GM11168 (cell line): ENCODE results near the gene KANK2.
"Not testable (repeated sequence)": the region's sequence is repeated elsewhere in the genome, so short reads cannot be mapped to it uniquely, and the experiment has no call there.

ENCODE experiments used
- in situ Hi-C: fragments of 300-500 bp; cut with MboI; formaldehyde crosslinking; loops from one replicate; pipeline ENCODE4 v1.12.0; 2022; ENCODE audit warnings: low sequenced_read_pairs; ENCODE audit not compliant: unreplicated experiment

The KANK2 gene

DNA sequence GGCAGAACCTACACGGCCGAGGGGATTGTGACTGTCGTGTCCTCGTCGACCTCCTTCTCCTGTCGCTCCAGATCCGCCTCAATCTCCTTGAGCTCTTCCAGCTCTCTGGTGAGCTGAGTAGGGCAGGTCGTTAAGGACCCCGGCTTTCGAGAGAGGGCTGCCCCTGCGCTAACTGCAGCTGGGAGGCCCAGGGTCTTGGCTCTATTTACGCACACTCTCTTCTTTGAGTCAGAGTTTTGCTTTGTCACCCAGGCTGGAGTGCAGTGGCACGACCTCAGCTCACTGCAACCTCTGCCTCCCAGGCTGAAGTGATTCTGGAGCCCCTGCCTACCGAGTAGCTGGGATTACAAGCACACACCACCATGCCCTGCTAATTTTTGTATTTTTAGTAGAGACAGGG is 49.3 kb downstream of the KANK2 start:
- in situ Hi-C loops = loop anchor here (5.0 kb wide), 1 partner anchor 54 kb away; no protein-coding TSS in a partner anchor

DNA sequence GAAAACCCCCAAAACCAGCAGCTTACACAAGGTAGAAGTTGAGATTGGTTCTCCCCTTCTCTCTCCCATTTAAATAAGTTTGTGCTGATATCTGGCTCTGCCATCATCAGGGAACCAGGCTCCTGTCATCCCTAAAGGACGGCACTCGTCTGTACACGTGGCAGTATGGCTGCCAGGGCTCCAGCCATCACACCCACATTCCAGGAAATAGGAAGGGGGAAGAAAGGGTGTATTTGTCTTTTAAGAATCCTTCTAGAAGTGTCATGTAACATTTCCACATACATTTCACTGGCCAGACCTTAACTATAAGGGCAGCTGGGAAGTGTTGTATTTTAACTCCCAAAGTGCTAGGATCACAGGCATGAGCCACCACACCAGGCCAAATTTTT is 51.8 kb downstream of the KANK2 start:
- in situ Hi-C loops = loop anchor here (5.0 kb wide), 1 partner anchor 57 kb away; no protein-coding TSS in a partner anchor

GRCh38 chr19:11142528-11143171 is 54.7 kb downstream of the KANK2 start:
- in situ Hi-C loops = no loop called here

- in situ Hi-C loops = no loop called here
Measured at GRCh38 chr19:11141937-11142527, 55.3 kb downstream of the KANK2 start.

DNA sequence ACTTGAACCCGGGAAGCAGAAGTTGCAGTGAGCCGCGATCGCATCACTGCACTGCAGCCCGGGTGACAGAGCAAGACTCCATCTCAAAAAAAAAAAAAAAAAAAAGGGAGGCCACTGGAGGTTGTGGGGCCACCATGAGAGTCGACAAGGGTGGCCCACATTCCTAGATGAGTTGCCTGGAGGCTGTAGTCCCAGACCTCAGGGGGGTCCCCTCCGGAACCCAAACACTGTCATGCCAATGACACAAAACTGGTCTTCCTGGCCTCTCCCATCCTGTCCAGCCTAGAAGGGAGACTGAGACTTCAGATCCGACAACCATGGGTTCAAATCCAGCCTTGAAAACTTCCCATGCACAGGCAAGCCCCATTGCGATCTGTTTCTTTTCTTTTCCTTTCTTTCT is 56.4 kb downstream of the KANK2 start:
- in situ Hi-C loops = no loop called here

- in situ Hi-C loops = not testable (repeated sequence)
Measured at GRCh38 chr19:11140023-11140538, 57.3 kb downstream of the KANK2 start.

DNA sequence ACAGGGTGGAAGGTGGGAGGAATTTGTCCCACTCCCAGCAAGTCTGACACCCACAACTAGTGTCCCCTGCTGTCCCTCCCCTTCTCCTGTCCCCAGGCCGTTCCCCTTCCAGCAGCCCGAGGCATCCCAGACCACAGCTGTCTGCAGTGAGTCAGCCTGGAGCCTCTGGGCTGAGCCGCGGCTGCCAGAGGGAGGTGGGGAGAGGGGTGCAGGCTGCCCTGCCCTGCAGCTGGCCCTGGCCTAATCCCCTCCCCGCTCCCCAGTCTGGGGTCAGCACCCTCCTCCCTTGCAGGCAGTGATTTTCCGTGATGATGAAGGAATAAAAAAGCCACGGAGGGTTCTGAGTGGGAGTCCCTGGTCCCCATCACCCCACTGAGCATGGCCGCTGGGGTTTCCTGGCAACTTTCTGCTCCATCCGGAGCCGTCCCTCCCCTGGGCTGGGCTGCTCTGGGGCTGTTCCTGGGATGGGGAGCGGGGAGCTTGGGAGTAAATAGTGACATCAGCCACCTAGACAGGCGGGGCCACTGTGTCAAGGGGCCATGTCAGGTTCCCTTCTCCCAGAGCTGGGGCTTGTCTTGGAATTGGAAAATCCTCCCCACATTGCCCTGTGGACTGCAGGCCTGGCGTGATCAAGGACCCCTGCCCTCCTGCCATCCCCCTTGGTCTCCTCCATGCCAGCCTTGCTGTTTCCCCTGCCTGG is 58.6 kb downstream of the KANK2 start:
- in situ Hi-C loops = no loop called here

GRCh38 chr19:11137542-11138384 is 59.6 kb downstream of the KANK2 start:
- in situ Hi-C loops = no loop called here

- in situ Hi-C loops = no loop called here
Measured at GRCh38 chr19:11136400-11137101, 60.8 kb downstream of the KANK2 start.

- in situ Hi-C loops = no loop called here
Measured at GRCh38 chr19:11131471-11131870, 65.9 kb downstream of the KANK2 start.

DNA sequence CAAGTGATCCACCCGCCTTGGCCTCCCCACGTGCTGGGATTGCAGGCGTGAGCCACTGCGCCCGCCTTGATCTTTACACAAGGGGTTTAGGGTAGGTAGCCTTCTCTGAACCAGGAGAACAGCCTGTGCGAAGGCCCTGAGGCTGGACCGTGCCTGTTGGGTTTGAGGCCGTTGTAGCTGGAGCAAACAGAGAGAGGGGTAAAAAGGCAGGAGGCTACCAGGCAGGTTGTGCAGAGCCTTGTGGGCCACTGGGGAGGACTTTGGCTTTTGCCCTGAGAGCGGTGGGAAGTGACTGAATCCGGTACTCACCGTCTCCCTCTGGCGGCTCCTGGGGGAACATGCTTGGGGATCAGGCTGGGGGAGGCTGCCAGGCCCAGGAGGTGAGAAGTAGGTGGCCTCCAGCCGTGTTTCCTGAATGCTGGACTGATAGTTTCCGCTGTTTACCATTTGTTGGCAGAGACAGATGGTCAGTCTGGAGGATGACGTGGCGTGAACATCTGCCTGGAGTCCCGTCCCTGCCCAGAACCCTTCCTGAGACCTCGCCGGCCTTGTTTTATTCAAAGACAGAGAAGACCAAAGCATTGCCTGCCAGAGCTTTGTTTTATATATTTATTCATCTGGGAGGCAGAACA is 66.4 kb downstream of the KANK2 start:
- in situ Hi-C loops = no loop called here

DNA sequence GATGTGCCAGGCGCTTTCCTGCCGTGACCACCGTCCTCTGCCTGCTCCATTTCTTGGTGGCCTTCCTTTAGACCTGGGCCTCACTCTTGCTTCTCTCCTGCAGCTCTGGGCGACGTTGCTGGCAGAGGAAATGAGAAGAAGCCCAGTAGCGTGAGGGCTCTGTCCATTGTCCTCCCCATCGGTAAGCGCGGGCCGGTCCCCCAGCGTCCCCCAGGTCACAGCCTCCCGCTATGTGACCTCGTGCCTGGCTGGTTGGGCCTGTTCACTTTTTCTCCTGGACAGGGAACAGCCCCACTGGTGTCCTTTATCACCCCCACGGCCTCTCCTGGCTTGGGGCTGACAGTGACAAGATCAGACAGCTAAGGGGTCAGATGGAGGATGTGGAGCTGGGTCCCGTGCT is 69.4 kb downstream of the KANK2 start:
- in situ Hi-C loops = no loop called here

DNA sequence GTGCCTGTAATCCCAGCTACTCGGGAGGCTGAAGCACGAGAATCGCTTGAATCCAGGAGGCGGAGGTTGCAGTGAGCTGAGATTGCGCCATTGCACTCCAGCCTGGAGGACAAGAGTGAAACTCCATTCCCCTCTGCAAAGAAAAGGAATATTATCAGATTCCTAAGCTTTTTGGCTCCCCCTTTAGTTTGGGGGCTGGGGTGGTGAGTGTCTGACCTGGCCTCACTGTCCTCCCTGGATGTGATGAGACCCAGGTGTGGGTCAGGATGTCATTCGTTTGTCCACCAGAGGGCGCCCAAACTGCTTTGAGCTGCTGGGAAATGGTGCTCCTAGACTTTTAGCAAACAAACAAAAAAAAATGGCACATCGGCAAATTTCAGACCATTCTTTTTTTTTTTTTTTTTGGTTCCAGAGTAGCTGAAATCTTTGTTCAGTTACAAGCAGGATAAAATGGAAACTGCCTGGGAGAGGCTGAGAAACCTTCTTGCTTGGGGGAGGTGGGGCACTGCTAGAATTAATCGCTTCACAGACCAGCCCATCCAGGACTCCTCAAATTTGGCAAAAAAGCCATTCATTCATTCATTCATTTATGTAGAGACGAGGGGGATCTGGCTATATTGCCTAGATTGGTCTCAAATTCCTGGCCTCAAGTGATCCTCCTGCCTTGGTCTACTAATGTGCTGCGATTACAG is 71.2 kb downstream of the KANK2 start:
- in situ Hi-C loops = no loop called here

DNA sequence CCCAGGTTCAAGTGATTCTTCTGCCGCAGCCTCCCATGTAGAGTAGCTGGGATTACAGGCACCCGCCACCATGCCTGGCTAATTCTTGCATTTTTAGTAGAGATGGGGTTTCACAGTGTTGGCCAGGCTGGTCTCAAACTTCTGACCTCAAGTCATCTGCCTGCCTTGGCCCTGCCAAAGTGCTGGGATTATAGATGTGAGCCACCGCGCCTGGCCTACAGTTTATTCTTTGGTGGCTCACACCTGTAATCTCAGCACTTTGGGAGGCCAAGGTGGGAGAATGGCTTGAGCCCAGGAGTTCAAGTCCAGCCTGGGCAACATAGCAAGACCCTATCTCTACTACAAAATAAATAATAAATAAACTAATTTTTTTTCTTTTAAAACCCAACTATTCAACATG is 73.2 kb downstream of the KANK2 start:
- in situ Hi-C loops = not testable (repeated sequence)

DNA sequence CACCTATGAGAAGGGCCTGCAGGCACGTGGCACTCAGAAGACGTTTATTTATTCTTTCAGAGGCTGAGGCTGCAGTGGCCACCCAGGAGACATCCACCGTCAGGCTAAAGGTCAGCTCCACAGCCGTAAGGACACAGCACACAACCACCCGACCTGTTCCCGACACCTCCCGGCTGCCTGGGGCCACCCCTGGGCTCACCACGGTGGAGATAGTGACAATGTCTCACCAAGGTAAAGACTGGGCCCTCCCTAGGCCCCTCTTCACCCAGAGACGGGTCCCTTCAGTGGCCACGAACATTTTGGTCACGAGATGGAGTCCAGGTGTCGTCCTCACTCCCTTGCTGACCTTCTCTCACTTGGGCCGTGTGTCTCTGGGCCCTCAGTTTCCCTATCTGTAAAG is 74.2 kb downstream of the KANK2 start:
- in situ Hi-C loops = no loop called here

GRCh38 chr19:11121963-11122362 is 75.4 kb downstream of the KANK2 start:
- in situ Hi-C loops = not testable (repeated sequence)

GRCh38 chr19:11116507-11116906 is 80.8 kb downstream of the KANK2 start:
- in situ Hi-C loops = no loop called here

DNA sequence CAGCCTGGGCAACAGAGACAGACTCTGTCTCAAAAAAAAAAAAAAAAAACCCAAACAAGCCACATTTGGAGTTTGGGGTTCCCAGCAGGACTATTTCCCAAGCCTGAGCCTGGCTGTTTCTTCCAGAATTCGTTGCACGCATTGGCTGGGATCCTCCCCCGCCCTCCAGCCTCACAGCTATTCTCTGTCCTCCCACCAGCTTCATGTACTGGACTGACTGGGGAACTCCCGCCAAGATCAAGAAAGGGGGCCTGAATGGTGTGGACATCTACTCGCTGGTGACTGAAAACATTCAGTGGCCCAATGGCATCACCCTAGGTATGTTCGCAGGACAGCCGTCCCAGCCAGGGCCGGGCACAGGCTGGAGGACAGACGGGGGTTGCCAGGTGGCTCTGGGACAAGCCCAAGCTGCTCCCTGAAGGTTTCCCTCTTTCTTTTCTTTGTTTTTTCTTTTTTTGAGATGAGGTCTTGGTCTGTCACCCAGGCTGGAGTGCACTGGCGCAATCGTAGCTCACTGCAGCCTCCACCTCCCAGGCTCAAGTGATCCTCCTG is 81.4 kb downstream of the KANK2 start:
- in situ Hi-C loops = no loop called here

- in situ Hi-C loops = no loop called here
Measured at GRCh38 chr19:11115042-11115441, 82.3 kb downstream of the KANK2 start.
